HG03103 (cell line): Measurements from ENCODE around the gene GGNBP2.

ENCODE experiments used
- ATAC-seq: cut with Tn5 transposase; IDR thresholded peaks from one replicate; pipeline ENCODE4 v1.9.1; 2021; ENCODE audit warnings: low read depth; ENCODE audit not compliant: unreplicated experiment

Gene GGNBP2

DNA sequence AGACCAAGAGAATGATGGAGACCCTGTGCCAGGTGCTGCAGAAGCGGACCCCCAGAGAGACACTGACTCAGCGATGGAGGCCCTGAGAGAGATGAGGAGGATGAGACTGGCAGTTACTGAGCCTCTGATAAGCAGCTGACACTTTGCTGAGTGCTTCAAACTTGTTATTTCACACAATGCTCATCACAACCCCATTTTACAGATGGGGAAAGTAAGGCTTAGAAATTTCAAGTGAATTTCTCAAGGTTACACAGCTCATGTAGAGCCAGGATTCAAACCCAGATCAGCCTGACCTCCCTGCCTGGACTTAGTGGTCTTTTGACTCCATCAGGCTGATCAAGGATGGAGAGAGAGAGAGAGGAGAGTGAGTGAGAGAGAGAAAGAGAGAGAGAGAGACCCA, 83.9 kb downstream of the GGNBP2 start:
- ATAC-seq, result no peak

DNA sequence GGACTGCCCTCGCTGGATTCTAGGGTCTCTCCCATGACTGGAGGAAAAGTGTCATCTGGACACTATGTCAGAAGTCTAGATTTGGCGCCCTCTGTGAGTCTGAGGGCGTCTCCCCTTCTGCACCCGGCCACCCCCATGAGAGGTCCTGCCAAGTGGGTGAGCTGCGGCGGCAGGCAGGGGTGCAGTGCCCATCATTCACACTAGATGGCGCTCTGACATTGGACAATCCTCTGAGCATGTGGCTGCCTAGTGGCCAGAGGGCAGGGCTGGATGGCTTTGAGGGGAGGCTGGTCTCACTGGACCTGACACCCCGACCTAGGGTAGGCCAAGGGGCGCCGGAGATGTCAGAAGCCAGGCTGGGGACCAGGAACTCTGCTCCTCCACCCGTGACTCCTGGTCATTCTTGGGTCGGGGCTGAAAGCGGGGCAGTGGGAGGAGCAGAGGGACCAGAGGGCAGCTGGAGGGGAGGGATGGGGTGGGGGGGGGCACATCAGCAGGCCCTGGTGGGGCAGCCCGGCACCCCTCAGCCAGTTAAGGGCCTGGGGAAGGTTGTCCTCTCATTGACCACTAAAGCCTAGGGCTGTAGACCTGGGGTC, 84.6 kb downstream of the GGNBP2 start:
- no peak for ATAC-seq

GRCh38 chr17:36629970-36630502, 85.3 kb downstream of the GGNBP2 start:
- no peak for ATAC-seq

GRCh38 chr17:36631022-36631421, 86.3 kb downstream of the GGNBP2 start:
- ATAC-seq, result no peak

DNA sequence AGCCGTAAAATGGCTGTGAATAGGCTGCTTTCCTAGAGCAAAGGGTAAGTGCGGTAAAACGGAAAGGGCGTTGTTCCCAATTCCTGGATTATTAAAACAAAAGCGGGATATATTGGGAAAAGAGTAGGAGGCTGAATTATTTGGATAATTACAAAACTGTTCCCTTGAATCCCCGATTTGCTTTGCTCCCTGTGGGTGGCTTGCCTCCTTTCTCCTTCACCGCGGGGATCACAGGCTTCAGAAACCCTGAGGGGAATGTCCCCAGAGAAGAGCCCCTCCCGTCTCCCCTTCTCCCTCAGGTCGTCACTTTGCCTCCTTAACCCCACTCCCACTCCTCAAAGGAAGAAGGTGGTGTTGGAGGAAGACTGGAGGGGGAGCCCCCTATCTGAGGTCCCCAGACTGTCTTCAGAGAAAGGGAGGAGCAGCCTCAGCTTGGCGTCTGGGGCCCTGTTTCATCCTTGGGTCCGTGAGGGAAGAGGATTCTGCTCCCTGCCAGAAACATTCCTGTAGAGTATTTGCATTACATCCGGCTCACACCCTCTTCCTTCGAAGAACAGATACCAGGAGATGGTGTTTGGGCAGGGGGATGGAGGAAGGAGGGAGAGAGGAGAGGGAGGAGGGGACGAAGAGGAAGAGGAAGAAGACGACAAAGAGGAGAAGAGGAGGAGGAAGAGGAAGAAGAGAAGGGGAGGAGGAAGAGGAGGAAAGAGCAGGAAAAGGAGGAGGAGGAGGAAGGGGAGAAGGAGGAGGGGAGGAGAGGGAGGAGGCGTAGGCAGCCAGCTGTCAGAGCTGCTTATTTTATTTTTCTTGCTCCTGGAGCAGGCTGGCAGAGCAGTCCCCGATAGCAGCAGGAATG, 88.4 kb downstream of the GGNBP2 start:
- ATAC-seq, result no peak
